GM21528 (cell line): ENCODE results near the gene NPR3.

ENCODE experiments used
- ATAC-seq: cut with Tn5 transposase; IDR thresholded peaks from one replicate; pipeline ENCODE4 v1.9.1; 2021; ENCODE audit warnings: mild to moderate bottlenecking, moderate library complexity; ENCODE audit not compliant: unreplicated experiment, low FRiP score

The NPR3 gene, protein sequence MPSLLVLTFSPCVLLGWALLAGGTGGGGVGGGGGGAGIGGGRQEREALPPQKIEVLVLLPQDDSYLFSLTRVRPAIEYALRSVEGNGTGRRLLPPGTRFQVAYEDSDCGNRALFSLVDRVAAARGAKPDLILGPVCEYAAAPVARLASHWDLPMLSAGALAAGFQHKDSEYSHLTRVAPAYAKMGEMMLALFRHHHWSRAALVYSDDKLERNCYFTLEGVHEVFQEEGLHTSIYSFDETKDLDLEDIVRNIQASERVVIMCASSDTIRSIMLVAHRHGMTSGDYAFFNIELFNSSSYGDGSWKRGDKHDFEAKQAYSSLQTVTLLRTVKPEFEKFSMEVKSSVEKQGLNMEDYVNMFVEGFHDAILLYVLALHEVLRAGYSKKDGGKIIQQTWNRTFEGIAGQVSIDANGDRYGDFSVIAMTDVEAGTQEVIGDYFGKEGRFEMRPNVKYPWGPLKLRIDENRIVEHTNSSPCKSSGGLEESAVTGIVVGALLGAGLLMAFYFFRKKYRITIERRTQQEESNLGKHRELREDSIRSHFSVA

GRCh38 chr5:32710550-32711361 is at the start of gene NPR3:
Gene NPR3, plus strand, starts transcription at chr5:32711321. Its CDS starts 456 bp downstream, at chr5:32711777.
- ATAC-seq = no peak

DNA sequence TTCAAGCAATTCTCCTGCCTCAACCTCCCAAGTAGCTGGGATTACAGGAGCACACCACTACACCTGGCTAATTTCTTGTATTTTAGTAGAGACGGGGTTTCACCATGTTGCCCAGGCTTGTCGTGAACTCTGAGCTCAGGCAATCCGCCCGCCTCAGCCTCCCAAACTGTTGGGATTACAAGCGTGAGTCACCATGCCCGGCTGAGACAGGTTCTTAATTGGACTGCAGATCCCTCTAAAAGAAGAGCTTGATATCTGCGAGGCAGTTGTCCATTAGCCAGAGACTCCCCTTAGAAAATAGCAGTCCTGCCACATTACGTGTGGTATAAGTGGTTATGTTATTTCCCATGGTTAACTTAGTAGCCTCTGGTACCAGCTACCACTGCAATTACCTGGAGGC is 46.6 kb upstream of the NPR3 start:
- ATAC-seq = no peak

DNA sequence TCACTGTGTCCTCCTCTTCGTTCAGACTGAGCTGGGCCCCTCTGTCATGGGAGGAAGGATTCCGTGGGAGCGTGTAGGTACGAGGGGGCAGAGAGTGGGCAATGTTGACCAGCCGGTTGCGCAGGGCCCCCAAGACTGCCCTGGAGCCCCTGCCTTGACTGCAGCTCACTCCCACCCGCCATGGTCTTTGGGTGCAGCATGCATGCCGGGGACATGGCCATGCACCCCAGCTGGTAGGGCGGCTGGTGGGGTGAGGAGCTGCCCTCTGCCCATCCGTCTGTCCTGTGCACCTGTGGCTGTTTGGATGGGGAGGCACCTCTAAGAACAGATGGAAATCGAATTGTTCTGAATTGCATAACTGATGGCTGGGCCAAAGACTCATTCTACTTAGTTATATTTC is 42.6 kb upstream of the NPR3 start:
- no peak for ATAC-seq

- no peak for ATAC-seq
These were observed 37.8 kb upstream of the NPR3 start for GRCh38 chr5:32673272-32673671.

DNA sequence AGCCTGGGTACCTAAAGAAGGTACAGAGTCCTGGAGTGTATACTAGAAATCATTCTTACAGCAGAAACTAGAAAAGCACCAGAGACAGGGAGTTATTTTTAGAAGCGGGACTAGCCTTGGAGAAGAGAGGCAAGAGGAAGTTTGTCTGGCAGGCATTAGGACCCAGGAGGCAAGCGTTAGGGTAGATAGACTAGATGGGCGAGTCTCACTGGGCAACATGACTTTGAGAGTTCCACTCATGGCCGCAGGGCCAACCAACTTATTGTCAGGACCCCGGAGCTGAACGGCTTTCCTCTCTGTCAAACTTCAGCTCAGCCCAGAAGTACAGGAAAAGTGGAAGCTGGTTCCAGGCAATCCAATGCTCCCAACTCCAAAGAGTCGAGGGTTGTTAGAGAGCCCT is 34.1 kb upstream of the NPR3 start:
- no peak for ATAC-seq

DNA sequence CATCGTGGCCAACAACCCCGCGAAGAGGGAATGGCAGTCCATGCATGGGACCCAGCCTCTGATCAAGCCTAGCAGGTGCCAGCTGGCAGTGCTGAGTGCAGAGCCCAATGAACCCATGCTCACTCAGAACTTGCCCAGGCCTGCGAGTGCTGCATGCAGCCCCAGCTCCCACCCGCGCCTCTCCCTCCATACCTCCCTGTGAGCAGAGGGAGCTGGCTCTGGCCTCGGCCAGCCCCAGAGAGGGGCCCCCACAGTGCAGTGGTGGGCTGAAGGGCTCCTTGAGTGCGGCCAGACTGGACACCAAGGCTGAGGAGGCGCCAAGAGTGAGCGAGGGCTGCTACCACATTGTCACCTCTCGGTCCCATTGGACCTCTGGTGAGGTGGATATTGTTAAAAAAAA is 32.6 kb upstream of the NPR3 start:
- ATAC-seq = no peak

DNA sequence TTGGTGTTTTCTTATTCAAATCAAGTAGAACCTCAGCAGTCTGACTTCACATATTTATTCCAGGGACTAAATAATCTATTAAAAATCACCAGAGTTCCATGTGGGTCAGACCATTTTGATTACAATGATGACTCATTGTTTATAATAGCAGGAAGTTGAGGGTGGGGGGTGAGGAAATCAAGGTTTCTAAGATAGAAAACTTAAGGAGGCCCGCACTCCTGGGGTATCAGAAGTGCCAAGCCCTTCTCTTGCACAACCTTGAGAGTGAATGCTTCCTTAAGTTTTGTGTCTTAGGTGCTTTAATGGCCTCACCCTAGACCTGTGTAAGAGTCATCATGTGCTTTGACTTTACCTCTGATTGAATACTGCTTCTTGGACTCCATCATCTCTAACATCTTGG is 31.9 kb upstream of the NPR3 start:
- ATAC-seq = no peak

DNA sequence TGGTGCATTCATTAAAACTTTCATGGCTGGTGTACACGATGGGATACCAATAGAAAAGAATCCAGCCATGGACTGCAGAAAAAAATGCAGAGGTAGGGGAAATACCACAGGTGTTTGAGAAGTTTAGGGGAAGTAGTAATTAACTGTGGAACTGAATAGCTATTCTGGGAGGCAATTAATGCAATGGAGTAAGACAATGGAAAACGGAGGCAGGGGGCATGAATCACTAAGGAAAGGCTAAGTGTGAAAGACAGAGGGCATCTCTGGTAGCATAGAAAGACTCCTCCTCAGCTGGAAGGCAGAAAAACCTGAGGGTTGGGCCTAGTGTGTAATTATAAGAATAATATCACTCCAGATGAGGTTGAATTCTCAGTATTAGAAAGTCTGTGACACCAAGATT is 30.9 kb upstream of the NPR3 start:
- ATAC-seq = no peak

DNA sequence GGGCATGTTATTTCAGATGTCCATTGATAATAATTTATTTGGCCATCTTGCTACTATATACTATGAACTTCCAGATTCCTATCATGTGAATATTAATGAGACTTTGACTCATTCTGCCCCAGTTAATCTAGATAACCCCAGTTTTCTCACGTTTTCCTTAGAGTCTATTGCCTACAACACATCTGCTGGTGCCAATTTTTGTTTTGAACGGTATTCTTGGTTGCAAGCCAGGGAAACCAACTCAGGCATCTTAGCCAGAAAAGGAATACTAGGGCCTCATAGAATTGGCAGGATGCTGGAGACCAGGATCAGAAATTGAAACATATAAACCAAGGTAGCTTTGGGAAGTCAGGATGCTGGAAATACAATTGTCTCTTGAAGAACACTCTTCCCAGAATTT is 28.0 kb upstream of the NPR3 start:
- no peak for ATAC-seq

DNA sequence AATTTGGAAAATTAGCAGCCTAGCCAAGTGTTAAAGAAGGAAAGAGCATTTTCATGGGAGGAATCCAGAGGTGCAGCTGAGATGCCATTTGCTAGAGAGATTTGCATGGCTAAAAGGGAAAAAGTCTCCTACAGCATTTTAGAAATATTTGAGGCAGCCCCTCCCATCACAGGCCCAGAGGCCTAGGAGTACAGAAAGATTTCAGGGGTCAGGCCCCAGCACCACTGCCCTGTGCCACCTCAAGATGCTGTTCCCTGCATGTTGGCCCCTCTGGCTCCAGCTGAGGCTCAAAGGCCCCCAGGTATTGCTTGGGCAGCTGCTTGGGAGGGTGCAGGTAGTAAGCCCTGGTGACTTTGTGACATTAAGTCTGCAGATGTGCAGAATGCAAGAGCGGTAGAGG is 26.9 kb upstream of the NPR3 start:
- no peak for ATAC-seq

DNA sequence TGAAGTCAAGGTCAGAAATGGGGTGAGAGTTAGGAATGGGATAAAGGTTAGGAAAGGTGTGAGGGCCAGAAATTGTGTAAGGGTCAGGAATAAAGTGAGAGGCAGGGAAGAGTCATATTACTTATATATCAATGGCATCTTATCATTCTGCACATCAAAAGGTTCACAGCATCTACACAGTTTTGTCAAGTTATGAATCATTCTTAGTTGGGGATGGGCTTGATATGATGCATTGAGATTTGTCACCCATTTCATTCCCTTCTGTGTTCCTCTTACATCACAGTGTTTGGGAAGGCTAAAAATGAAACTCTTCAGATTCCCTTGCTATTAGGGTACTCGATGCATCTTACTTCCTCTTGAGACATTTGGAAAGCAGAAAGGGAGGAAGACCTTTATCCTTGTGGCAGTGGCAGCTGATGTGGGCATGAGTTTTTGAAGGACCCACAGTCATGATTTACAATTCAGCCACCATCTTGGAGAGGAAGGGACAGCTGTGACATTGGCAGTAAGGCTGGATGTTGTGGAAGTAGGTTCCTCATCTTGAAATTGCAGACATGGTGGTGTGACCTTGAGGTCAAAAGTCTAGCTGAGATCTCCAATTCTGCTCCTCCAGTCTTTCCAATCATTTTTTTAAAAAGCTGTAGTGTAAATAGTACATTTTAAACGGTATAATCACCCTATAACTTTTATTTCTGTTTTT is 24.2 kb upstream of the NPR3 start:
- ATAC-seq = no peak

DNA sequence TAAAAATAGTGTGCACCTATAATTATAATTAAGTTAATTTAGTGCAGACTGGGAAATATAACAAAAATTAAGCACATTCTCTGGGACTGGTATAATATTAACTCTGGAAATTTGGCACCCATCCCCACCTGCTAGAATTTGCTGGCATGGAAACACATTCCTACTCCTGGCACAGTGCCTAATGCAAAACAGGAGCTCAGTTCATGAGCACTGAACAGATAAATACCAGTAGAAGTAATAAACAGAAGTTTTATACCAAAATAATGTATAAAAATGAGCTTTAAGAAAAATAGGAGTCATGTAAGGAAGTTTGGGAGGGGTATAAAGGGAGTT is 23.7 kb upstream of the NPR3 start:
- no peak for ATAC-seq

GRCh38 chr5:32690153-32690552 is 21.0 kb upstream of the NPR3 start:
- no peak for ATAC-seq

- ATAC-seq = no peak
These were observed 20.5 kb upstream of the NPR3 start for GRCh38 chr5:32690666-32691065.

DNA sequence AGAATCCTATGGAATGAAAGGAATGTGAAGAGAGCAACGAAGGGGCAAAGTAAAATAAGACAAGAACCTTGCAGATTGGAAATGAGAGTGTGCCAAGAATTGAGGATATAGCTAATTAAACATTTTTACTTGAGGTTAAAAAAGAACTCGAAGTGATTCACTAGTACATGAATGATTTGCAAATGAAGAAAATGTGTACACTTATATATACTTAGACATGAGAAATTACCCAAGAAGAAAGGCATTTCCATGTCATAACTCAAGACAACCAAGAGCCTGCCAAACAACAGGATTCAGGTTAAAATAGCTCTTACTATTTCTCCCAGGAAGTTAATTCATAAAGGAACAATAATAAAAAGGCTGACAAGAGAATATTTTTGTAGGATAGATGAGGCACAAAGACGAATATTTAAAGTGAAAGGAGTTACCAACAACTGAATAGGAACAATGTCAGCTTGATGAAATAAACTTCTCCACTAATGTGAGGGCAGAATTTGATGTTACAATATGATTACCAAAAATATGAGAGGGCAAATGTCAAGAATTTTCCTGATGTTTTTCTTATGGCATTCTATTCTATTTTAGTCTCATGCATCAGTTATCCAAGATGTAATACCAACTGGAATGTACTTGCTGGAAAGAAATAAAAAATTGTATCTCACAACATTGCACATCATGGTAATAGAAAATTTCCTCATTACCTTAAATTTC is 18.9 kb upstream of the NPR3 start:
- no peak for ATAC-seq

- no peak for ATAC-seq
These were observed 7.2 kb upstream of the NPR3 start for GRCh38 chr5:32703957-32704356.

DNA sequence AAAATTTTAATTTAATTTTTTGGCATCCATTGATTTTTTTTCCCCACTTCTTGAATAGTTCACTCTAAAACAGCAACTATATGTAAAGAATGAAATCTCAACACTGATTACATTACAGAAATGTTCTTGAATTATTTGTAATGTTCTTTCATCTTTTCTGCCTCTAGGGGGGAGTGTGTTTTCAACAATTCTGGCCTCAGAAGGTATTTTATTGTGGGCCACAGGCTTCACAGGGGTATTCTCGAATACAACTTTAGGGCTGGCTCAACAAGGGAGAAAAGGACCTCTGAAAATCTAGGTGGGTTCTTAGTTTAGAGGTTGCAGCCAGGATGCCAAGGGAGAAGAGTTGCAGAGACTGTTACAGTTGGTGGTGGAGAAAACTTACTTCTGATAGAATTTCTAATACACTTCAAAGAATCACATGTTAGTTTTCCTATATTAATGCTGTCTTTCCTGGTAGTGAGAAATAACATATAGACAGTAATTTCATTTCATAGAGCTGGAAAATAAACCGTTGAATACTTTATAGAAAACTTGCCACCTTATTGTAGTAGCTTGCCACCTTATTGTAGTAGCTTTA is 3.6 kb upstream of the NPR3 start:
- no peak for ATAC-seq

- ATAC-seq = no peak
These were observed 2.2 kb upstream of the NPR3 start for GRCh38 chr5:32708949-32709348.

GRCh38 chr5:32709750-32710549 is 1.2 kb upstream of the NPR3 start:
- peak; percentile 80 for ATAC-seq

- ATAC-seq = no peak
These were observed 200 bp downstream of the NPR3 start for GRCh38 chr5:32711362-32711680.
